Measurements from ENCODE around the gene USO1.

- TF ChIP-seq CTCF (IDR thresholded peaks at IDR 0.05) (no peak), POLR2A (IDR thresholded peaks at IDR 0.05) (no peak)
Measured at GRCh38 chr4:75717408-75717807, 7.0 kb upstream of the USO1 start.
